SK-N-SH treated with all-trans-retinoic acid at 6 μM for 48 hours (cell line): Measurements from ENCODE around the gene KRTAP1-4.

Experiments used
- ATAC-seq: fragments of 200-7000 bp; cut with Tn5 transposase; 3 replicates; pipeline ENCODE4 v1.9.1; 2020; ENCODE audit warnings: mild to moderate bottlenecking, moderate library complexity
- ARNTL ChIP-seq: fragments of 450-650 bp; formaldehyde crosslinking; IDR thresholded peaks from 2 replicates; pipeline ENCODE4 v1.5.0; 2020; ENCODE audit warnings: low read depth, mild to moderate bottlenecking, moderate library complexity, borderline replicate concordance
- BACH2 ChIP-seq: fragments of 250-450 bp; sonication (Bioruptor Pico); IDR thresholded peaks from 2 replicates; pipeline ENCODE4 v1.9.0; 2021; ENCODE audit warnings: mild to moderate bottlenecking, borderline replicate concordance
- CSDC2 ChIP-seq: fragments of 250-450 bp; sonication (Bioruptor Pico); IDR thresholded peaks from 2 replicates; pipeline ENCODE4 v1.5.0; 2020; ENCODE audit warnings: mild to moderate bottlenecking, moderate library complexity
- GLIS3 ChIP-seq: fragments of 250-450 bp; sonication (Bioruptor Pico); IDR thresholded peaks from 2 replicates; pipeline ENCODE4 v1.5.0; 2020; ENCODE audit warnings: mild to moderate bottlenecking, moderate library complexity
- ISL1 ChIP-seq: fragments of 250-450 bp; sonication (Bioruptor Pico); IDR thresholded peaks from 2 replicates; pipeline ENCODE4 v2.1.2; 2022; ENCODE audit warnings: mild to moderate bottlenecking, moderate library complexity
- OSR1 ChIP-seq: fragments of 250-450 bp; sonication (Bioruptor Pico); IDR thresholded peaks from 2 replicates; pipeline ENCODE4 v1.8.0; 2022; ENCODE audit warnings: moderate library complexity, mild to moderate bottlenecking, inconsistent platforms
- PPARA ChIP-seq: fragments of 250-450 bp; sonication (Bioruptor Pico); IDR thresholded peaks from 2 replicates; pipeline ENCODE4 v1.5.0; 2020; ENCODE audit warnings: mild to moderate bottlenecking, borderline replicate concordance
- RARB ChIP-seq: fragments of 250-450 bp; sonication (Bioruptor Pico); IDR thresholded peaks from 2 replicates; pipeline ENCODE4 v1.8.0; 2021; ENCODE audit warnings: mild to moderate bottlenecking, moderate library complexity
- SNAI2 ChIP-seq: fragments of 250-450 bp; sonication (Bioruptor Pico); IDR thresholded peaks from 2 replicates; pipeline ENCODE4 v1.5.0; 2020; ENCODE audit warnings: mild to moderate bottlenecking, moderate library complexity
- TCF4 ChIP-seq: fragments of 250-450 bp; sonication (Bioruptor Pico); IDR thresholded peaks from 2 replicates; pipeline ENCODE4 v1.8.0; 2021; ENCODE audit warnings: mild to moderate bottlenecking, moderate library complexity, borderline replicate concordance
- TOX ChIP-seq: fragments of 250-450 bp; sonication (Bioruptor Pico); IDR thresholded peaks from 2 replicates; pipeline ENCODE4 v1.8.0; 2021; ENCODE audit warnings: mild to moderate bottlenecking, moderate library complexity, borderline replicate concordance
- ZFP3 ChIP-seq: fragments of 250-450 bp; sonication (Bioruptor Pico); IDR thresholded peaks from 2 replicates; pipeline ENCODE4 v1.5.0; 2020; ENCODE audit warnings: mild to moderate bottlenecking, moderate library complexity
- ZFP30 ChIP-seq: fragments of 450-650 bp; formaldehyde crosslinking; IDR thresholded peaks from 2 replicates; pipeline ENCODE4 v1.5.0; 2022; ENCODE audit warnings: mild to moderate bottlenecking, moderate library complexity
- ZNF565 ChIP-seq: fragments of 450-650 bp; formaldehyde crosslinking; conservative IDR thresholded peaks from 2 replicates; pipeline ENCODE4 v1.5.0; 2020; ENCODE audit warnings: low read depth, mild to moderate bottlenecking, moderate library complexity
- ZNF70 ChIP-seq: fragments of 450-650 bp; formaldehyde crosslinking; IDR thresholded peaks from 2 replicates; pipeline ENCODE4 v1.5.0; 2020; ENCODE audit warnings: mild to moderate bottlenecking, moderate library complexity
- ZNF8 ChIP-seq: fragments of 450-650 bp; formaldehyde crosslinking; IDR thresholded peaks from 2 replicates; pipeline ENCODE4 v1.5.0; 2020; ENCODE audit warnings: mild to moderate bottlenecking, moderate library complexity
- TF ChIP-seq, protein P1 (sequence below): fragments of 250-450 bp; sonication (Bioruptor Pico); IDR thresholded peaks from 2 replicates; pipeline ENCODE4 v1.5.1; 2021; ENCODE audit warnings: mild to moderate bottlenecking, moderate library complexity
- TF ChIP-seq, protein P2 (sequence below): fragments of 250-450 bp; sonication (Bioruptor Pico); IDR thresholded peaks from 2 replicates; pipeline ENCODE4 v1.5.0; 2020; ENCODE audit warnings: mild to moderate bottlenecking, moderate library complexity
- TF ChIP-seq, protein P3 (sequence below): fragments of 250-450 bp; sonication (Bioruptor Pico); IDR thresholded peaks from 2 replicates; pipeline ENCODE4 v1.8.0; 2021; ENCODE audit warnings: low read depth, mild to moderate bottlenecking, moderate library complexity, borderline replicate concordance
- TF ChIP-seq, protein P4 (sequence below): fragments of 250-450 bp; sonication (Bioruptor Pico); IDR thresholded peaks from 2 replicates; pipeline ENCODE4 v1.8.0; 2020; ENCODE audit warnings: mild to moderate bottlenecking, moderate library complexity, borderline replicate concordance

KRTAP1-4 gene

DNA sequence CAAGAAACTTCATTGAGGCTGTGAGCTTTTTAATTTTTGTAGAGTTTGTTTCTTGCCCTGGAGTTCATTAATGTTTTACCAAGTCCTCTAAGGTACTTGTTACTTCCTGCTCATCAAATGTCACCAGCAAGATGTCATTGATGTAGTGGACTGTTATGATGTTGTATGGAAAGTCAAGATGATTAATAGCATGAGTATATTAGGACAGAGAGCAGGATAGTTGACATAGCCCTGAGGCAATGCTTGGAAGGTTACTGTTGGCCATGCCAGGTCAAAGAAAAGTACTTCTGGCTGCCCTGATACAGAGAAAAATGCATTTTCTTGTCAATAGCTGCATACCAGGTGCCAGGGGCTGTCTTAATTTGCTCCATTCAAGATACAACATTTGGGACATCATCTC, 9.7 kb downstream of the KRTAP1-4 start:
- no peak for ATAC-seq
- TF ChIP-seq, protein P1, sequence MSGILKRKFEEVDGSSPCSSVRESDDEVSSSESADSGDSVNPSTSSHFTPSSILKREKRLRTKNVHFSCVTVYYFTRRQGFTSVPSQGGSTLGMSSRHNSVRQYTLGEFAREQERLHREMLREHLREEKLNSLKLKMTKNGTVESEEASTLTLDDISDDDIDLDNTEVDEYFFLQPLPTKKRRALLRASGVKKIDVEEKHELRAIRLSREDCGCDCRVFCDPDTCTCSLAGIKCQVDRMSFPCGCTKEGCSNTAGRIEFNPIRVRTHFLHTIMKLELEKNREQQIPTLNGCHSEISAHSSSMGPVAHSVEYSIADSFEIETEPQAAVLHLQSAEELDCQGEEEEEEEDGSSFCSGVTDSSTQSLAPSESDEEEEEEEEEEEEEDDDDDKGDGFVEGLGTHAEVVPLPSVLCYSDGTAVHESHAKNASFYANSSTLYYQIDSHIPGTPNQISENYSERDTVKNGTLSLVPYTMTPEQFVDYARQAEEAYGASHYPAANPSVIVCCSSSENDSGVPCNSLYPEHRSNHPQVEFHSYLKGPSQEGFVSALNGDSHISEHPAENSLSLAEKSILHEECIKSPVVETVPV (CRISPR knock-in tag): no peak
- TF ChIP-seq OSR1 (CRISPR knock-in tag): no peak
- TF ChIP-seq CSDC2: no peak
- TF ChIP-seq ARNTL (CRISPR knock-in tag): no peak
- no peak for TF ChIP-seq ZNF70 (CRISPR knock-in tag)
- TF ChIP-seq, protein P2, sequence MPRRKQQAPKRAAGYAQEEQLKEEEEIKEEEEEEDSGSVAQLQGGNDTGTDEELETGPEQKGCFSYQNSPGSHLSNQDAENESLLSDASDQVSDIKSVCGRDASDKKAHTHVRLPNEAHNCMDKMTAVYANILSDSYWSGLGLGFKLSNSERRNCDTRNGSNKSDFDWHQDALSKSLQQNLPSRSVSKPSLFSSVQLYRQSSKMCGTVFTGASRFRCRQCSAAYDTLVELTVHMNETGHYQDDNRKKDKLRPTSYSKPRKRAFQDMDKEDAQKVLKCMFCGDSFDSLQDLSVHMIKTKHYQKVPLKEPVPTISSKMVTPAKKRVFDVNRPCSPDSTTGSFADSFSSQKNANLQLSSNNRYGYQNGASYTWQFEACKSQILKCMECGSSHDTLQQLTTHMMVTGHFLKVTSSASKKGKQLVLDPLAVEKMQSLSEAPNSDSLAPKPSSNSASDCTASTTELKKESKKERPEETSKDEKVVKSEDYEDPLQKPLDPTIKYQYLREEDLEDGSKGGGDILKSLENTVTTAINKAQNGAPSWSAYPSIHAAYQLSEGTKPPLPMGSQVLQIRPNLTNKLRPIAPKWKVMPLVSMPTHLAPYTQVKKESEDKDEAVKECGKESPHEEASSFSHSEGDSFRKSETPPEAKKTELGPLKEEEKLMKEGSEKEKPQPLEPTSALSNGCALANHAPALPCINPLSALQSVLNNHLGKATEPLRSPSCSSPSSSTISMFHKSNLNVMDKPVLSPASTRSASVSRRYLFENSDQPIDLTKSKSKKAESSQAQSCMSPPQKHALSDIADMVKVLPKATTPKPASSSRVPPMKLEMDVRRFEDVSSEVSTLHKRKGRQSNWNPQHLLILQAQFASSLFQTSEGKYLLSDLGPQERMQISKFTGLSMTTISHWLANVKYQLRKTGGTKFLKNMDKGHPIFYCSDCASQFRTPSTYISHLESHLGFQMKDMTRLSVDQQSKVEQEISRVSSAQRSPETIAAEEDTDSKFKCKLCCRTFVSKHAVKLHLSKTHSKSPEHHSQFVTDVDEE: no peak
- no peak for TF ChIP-seq BACH2 (CRISPR knock-in tag)
- no peak for TF ChIP-seq SNAI2 (CRISPR knock-in tag)
- TF ChIP-seq TOX: no peak
- TF ChIP-seq PPARA (CRISPR knock-in tag): no peak
- no peak for TF ChIP-seq ZNF565
- TF ChIP-seq GLIS3 (CRISPR knock-in tag): no peak
- no peak for TF ChIP-seq ZFP30 (CRISPR knock-in tag)
- no peak for TF ChIP-seq ISL1
- no peak for TF ChIP-seq TCF4 (CRISPR knock-in tag)
- TF ChIP-seq, protein P3, sequence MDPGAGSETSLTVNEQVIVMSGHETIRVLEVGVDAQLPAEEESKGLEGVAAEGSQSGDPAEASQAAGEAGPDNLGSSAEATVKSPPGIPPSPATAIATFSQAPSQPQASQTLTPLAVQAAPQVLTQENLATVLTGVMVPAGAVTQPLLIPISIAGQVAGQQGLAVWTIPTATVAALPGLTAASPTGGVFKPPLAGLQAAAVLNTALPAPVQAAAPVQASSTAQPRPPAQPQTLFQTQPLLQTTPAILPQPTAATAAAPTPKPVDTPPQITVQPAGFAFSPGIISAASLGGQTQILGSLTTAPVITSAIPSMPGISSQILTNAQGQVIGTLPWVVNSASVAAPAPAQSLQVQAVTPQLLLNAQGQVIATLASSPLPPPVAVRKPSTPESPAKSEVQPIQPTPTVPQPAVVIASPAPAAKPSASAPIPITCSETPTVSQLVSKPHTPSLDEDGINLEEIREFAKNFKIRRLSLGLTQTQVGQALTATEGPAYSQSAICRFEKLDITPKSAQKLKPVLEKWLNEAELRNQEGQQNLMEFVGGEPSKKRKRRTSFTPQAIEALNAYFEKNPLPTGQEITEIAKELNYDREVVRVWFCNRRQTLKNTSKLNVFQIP (CRISPR knock-in tag): no peak
- no peak for TF ChIP-seq ZFP3 (CRISPR knock-in tag)

DNA sequence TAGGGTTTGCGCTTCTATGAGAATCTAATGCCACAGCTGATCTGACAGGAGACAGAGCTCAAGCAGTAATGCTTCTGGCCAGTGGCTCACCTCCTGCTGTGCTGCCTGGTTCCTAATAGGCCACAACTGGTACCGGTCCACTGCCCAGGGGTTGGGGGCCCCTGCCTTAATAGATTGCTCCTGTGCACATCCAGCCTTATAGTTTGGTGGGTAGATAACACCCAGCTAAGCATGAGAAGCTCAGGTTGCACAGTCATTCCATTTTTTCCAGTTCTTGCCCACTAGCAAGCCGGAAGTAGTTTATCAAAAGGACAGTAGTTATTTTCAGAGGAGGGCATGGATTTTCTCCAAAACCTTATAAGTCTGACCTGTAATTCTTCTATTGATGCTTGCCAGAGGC, 10.6 kb downstream of the KRTAP1-4 start:
- TF ChIP-seq TOX: no peak
- no peak for TF ChIP-seq BACH2 (CRISPR knock-in tag)
- ATAC-seq: no peak

DNA sequence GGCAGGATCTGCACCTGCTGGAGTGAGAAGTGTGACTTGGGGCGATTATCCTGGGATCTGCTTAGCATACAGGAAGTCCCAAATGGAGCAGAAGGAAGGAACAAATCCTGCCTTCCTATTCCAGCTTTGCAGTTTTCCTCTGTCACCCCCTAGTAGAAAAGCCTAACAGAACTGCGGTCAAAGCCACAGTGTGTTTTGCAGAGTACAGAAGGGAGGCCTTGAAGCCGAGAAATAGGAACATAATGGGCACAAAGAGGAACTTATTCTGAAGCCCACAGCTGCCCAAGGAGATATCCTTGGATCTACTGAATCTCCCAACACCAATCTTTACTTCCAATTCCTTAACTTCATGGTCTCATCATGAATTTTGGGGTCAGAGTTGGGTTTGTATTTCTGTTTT, 11.5 kb downstream of the KRTAP1-4 start:
- no peak for TF ChIP-seq ISL1
- TF ChIP-seq, protein P1 (CRISPR knock-in tag): no peak
- TF ChIP-seq, protein P2: no peak
- no peak for TF ChIP-seq BACH2 (CRISPR knock-in tag)
- TF ChIP-seq, protein P3 (CRISPR knock-in tag): no peak
- TF ChIP-seq RARB (CRISPR knock-in tag): no peak
- no peak for TF ChIP-seq TOX
- no peak for TF ChIP-seq SNAI2 (CRISPR knock-in tag)
- no peak for TF ChIP-seq PPARA (CRISPR knock-in tag)
- TF ChIP-seq ZNF8 (CRISPR knock-in tag): no peak
- no peak for TF ChIP-seq CSDC2
- TF ChIP-seq, protein P4, sequence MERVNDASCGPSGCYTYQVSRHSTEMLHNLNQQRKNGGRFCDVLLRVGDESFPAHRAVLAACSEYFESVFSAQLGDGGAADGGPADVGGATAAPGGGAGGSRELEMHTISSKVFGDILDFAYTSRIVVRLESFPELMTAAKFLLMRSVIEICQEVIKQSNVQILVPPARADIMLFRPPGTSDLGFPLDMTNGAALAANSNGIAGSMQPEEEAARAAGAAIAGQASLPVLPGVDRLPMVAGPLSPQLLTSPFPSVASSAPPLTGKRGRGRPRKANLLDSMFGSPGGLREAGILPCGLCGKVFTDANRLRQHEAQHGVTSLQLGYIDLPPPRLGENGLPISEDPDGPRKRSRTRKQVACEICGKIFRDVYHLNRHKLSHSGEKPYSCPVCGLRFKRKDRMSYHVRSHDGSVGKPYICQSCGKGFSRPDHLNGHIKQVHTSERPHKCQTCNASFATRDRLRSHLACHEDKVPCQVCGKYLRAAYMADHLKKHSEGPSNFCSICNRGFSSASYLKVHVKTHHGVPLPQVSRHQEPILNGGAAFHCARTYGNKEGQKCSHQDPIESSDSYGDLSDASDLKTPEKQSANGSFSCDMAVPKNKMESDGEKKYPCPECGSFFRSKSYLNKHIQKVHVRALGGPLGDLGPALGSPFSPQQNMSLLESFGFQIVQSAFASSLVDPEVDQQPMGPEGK: no peak
- TF ChIP-seq ZFP3 (CRISPR knock-in tag): no peak
- ATAC-seq: no peak
